A549 (cell line): ENCODE results near the gene GORASP1.

Experiments
- MAFK ChIP-seq: fragments of 450-650 bp; IDR thresholded peaks from 2 replicates; pipeline ENCODE4 v1.6.1; 2014; ENCODE audit not compliant: partially characterized antibody
- POLR2A ChIP-seq: IDR thresholded peaks from 2 replicates; pipeline ENCODE4 v1.6.1; 2012; ENCODE audit warnings: mild to moderate bottlenecking, low read length
- TP53 ChIP-seq: fragments of 250-450 bp; sonication (Bioruptor Pico); IDR thresholded peaks from 2 replicates; pipeline ENCODE4 v1.5.0; 2021; ENCODE audit warnings: mild to moderate bottlenecking, moderate library complexity

- TF ChIP-seq TP53 (CRISPR knock-in tag), result no peak
- no peak for TF ChIP-seq MAFK
- TF ChIP-seq POLR2A, result no peak
These were observed 2.3 kb downstream of the GORASP1 start for GRCh38 chr3:39104961-39105686.
